ENCODE measurements around the gene MAP3K5.
"Not testable (repeated sequence)": the region's sequence is repeated elsewhere in the genome, so short reads cannot be mapped to it uniquely, and the experiment has no call there.

MAP3K5 gene, protein sequence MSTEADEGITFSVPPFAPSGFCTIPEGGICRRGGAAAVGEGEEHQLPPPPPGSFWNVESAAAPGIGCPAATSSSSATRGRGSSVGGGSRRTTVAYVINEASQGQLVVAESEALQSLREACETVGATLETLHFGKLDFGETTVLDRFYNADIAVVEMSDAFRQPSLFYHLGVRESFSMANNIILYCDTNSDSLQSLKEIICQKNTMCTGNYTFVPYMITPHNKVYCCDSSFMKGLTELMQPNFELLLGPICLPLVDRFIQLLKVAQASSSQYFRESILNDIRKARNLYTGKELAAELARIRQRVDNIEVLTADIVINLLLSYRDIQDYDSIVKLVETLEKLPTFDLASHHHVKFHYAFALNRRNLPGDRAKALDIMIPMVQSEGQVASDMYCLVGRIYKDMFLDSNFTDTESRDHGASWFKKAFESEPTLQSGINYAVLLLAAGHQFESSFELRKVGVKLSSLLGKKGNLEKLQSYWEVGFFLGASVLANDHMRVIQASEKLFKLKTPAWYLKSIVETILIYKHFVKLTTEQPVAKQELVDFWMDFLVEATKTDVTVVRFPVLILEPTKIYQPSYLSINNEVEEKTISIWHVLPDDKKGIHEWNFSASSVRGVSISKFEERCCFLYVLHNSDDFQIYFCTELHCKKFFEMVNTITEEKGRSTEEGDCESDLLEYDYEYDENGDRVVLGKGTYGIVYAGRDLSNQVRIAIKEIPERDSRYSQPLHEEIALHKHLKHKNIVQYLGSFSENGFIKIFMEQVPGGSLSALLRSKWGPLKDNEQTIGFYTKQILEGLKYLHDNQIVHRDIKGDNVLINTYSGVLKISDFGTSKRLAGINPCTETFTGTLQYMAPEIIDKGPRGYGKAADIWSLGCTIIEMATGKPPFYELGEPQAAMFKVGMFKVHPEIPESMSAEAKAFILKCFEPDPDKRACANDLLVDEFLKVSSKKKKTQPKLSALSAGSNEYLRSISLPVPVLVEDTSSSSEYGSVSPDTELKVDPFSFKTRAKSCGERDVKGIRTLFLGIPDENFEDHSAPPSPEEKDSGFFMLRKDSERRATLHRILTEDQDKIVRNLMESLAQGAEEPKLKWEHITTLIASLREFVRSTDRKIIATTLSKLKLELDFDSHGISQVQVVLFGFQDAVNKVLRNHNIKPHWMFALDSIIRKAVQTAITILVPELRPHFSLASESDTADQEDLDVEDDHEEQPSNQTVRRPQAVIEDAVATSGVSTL (N-terminal part only)

GRCh38 chr6:136792410-136793262 lies at the start of gene MAP3K5:
Gene MAP3K5 (minus strand): TSS chr6:136792477. CDS start chr6:136792157, 320 bp downstream.
- DNase-seq = peak; percentile 99

DNA sequence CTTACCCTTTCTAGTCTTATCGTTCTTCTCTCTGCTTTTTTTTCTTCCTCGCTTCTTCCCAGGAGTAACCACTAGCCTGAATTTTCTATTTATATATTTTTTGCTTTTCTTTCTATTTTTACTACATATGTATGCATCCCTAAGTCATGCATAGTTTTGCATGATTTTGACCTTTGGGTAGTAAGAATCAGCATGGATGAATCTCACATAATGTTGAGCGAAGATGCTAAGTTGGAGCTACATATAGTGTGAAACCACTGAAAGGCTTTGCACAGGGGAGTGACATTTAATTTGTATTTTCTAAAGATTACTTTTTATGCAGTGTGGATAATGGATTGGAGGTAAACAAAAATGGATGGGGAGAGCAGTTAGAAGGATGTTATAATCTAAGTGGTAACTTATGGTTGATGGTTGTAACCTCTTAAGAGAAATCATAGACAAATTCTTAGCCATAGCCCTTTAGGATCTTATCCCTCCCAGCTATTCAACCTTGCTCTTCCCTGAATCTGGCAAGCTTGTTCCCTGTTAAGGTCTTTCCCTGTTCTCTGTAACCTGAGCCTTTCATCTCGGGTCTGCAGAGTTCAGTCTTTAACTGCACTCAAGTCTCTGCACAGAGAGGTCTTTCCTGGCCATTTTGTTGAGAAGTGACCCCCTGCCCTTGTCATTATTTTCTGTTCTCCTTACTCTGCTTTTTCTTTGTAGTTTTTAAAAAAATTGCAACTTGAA lies 48.2 kb upstream of the MAP3K5 start:
- DNase-seq = no peak

- no peak for DNase-seq
Measured at GRCh38 chr6:136831873-136832562, 39.7 kb upstream of the MAP3K5 start.

DNA sequence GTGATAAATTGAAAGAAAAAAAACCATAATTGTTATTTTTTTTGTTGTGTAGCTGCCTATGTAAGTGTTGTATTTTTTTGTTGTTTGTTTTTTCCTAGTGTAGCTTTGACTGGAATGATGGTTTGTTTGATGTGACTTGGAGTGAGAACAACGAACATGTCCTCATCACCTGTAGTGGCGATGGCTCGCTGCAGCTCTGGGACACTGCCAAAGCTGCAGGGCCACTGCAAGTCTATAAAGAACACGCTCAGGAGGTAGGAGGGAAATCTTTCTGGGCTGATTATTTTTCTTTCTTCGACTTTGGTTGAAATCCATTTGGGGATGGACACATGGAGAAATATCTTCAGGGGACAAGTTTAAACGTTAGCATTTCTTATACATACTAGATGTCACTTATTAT lies 33.9 kb upstream of the MAP3K5 start:
- no peak for DNase-seq

- no peak for DNase-seq
Measured at GRCh38 chr6:136823128-136823660, 30.9 kb upstream of the MAP3K5 start.

- peak; percentile 96 for DNase-seq
Measured at GRCh38 chr6:136822376-136823127, 30.3 kb upstream of the MAP3K5 start, which contains the start of gene PEX7. Gene PEX7 (plus strand): TSS chr6:136822592. CDS start chr6:136822666, 74 bp downstream.

- DNase-seq = no peak
Measured at GRCh38 chr6:136822046-136822375, 29.7 kb upstream of the MAP3K5 start.

DNA sequence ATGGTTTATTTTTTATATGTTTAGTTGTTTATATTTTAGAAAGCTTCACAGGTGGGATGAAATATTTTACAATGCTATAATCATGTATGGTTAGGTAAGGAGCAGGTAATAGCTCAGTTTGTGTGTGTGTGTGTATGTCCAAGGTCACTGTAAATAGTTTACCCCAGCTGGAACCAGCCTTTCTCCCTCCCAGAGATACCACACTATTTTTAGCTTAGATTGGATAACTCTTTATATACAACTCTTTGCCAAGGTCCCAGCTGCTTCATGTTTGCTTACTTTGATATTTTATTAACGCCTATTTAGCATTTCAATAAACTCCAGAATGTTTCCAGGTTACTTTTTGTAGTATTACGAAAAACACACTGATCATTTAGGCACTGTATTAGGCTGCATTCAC lies 28.3 kb upstream of the MAP3K5 start:
- DNase-seq = no peak

DNA sequence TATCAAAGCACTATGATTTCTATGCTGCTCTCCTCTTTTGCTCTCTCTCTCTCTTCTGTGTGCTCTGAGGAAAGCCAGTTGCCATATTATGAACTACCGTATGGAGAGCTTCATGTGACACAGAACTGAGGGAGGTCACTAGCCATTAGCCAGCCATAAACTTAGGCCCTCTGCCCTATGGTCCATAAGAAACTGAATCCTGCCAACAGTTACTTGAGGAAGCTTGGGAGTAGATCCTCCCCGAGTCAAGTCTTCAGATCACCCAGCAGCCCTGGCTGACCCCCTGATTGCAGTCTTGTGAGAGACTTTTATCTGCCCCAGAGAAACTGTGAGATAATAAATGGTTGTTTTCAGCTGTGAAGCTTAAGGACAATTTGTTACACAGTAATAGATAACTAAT lies 24.4 kb upstream of the MAP3K5 start:
- no peak for DNase-seq

GRCh38 chr6:136815608-136816007 lies 23.3 kb upstream of the MAP3K5 start:
- not testable (repeated sequence) for DNase-seq

- no peak for DNase-seq
Measured at GRCh38 chr6:136812174-136812573, 19.9 kb upstream of the MAP3K5 start.

- no peak for DNase-seq
Measured at GRCh38 chr6:136811272-136811671, 19.0 kb upstream of the MAP3K5 start.

DNA sequence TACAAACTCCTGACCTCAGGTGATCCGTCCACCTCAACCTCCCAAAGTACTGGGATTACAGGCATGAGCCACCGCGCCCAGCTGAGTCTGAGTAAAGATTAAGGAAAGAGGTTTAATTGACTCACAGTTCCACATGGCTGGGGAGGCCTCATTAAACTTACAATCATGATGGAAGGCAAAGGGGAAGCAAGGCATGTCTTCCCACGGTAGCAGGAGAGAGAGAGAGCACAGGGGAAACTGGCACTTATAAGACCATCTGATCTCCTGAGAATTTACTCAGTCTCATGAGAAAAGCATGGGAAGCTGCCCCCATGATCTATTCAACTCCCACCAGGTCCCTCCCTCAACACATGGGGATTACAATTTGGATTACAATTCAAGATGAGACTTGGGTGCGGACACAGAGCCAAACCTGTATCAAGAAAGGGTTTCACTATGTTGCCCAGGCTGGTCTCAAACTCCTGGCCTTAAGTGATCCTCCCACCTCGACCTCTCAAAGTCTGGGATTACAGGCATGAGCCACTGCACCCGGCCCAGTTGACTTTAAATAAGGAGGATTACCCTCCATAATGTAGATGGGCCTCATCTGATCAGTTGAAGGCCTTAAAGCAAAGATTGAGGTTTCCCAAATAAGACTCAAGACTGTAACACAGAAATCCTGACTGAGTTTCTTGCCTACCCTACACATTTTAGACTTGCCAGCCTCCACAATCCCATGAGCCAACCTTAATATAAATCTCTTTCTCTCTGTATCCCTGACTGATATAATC lies 17.0 kb upstream of the MAP3K5 start:
- no peak for DNase-seq

DNA sequence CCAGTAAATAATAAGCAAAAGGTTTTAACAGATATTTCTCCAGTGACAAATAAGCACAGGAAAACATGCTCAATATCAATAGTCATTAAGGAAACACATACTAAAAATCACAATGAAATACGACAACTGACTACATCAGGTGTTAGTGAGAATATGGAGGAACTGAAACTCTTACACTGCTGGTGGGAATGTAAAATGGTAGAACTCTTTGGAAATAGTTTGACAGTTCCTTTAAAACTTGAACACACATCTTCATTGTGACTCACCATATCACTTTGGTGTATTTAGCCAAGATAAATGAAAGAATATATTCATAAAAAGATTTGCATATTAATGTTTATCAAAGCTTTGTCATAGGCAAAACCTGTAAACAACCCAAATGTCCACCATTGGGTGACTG lies 11.3 kb upstream of the MAP3K5 start:
- DNase-seq = no peak

GRCh38 chr6:136801581-136801980 lies 9.3 kb upstream of the MAP3K5 start:
- DNase-seq = no peak

DNA sequence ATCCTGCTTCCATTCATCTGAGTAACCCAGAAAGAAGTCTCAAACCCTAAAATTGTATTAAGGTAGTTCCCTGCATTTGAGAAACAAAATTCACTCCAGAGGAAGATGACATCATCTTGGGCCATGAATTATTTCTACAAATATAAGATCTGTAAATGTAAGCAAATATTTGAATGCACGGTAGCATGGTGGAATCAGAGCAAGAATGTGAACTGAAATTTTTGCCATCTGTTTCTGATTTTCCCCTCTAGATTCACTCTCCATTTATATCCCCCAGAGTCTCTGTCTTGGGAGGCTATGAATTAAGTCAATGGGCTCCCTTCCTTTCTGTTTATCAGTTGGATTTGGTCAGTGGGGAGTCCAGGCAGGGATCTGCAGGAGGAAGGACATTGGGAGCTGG lies 5.8 kb upstream of the MAP3K5 start:
- DNase-seq = no peak

GRCh38 chr6:136795996-136796395 lies 3.7 kb upstream of the MAP3K5 start:
- no peak for DNase-seq

DNA sequence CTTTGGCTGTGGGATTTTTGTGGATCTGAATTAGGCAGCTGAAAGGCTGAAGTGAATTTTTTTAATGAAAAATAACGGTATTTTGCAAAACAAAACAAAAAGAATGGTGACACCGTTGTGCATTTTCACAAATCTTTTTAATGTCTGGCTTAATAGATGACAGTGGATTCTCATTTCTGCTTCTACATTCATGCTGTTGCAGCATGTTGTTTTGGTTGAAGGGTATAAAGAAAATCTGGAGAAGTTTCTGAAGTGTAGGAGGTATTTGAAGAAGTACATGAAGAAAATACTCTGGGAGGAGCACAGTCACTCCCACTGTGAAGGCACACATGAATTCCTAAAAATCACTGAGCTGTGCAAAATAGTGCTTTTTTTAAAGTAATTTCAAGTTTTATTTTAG lies 3.1 kb upstream of the MAP3K5 start:
- no peak for DNase-seq

DNA sequence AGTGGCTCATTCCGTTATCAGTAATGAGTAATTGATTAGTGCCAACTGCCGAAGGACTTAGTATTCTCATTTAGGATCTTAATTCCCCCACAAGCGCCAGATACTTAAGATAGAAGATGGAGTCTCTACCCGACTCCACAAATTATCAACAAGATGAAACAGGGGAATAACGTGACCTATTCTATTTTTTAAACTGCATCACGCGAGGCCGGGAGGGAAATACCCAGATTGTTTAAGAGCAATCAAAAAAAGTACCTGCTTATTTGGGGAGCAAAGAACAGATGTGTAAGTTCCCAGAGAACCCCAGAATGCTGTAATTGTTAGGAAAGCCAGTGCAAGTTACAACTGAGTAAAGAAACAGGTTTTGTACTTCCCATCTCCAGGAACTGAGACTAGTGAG lies 1.1 kb upstream of the MAP3K5 start:
- no peak for DNase-seq
